CD4-positive, alpha-beta T cell treated with Interleukin-1 beta for 1 hour (primary cell): Measurements from ENCODE around the gene FN3K.
A peak's percentile ranks its signal among the peaks of the same experiment; 100 is the strongest.

ENCODE experiments used
- DNase-seq, 2 donors: peaks; one replicate each; pipeline ENCODE4 v3.0.0-alpha.2; 2020 to 2022

Gene FN3K

DNA sequence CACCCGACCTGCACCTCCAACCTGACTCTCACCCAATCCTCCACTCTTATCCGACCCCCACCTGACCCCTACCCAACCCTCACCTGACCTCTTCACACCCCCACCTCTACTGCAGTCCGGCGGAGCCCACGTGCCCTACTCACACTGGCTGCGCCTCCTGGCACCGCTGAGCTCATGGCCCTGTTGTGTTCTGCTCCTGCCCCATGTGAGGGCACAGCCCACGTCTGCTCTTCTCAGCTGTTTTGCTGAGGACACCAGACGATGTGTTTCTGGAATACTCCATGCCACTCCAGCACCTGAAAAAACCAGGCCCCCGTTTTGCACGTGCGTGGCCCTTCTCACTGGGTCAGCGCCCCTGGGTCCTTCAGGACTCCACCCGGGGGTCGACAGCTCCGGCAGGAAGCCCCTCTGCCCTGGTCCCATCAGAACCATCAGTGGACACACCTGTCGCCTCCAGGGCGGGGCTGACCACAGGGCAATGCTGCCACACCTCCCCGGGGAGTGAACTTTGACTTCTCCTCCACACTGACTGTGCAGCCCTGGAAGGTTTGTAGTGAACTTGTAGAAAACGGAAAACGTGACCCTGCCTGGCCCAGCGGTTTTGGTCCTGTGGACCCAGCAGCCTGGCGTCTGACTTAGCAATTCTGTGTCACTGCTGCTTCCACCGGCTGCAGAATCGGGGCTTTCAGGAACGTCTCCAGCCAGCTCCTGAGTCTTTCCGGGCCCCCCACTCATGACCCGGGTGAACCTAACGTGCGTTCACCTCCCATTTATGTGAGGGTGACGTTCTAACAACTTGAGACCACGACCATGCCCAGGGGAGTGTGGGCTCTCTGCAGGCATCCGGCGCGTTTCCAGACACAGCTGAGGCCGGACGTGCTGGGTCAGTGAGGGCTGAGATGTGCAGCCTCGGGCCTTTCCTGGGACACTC lies 31.2 kb upstream of the FN3K start:
- no peak for DNase-seq

DNA sequence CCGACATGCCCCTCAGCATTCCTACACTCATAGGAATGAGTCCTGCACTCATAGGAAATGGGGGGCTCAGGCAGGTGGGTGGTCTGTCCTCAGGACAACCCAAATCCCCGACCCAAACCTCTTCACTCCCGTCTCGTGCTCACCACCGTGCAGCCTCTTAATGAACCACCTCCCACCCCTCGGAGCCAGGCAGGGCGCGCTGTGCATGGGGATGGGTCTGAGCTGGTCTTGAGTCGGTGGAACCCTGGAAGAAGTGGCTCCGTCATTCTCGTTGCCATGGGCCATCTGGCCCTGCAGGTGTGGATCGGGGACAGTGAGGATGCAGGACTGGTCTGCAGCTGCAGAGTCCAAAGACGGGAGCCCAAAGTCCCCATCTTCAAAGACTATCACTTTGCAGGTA lies 30.5 kb upstream of the FN3K start:
- no peak for DNase-seq

DNA sequence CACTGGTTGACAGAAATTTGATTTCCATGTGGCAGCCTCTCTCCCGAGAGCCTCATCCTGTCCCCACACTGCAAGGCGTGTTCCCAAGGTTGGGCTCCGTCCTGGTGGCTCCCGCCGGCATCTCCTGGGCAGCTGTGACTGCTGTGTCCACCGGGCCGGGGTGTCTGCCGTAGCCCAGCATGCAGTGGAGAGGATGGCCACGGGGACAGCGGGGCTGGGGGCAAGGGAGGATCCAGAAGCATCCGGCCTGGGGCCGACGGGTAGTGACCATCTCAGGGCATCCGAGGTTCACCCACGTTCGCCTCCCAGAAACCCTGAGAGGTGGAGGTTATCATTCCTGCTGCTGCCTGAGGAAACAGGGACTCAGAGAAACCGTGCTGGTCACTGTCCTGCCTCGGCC lies 29.7 kb upstream of the FN3K start:
- no peak for DNase-seq

DNA sequence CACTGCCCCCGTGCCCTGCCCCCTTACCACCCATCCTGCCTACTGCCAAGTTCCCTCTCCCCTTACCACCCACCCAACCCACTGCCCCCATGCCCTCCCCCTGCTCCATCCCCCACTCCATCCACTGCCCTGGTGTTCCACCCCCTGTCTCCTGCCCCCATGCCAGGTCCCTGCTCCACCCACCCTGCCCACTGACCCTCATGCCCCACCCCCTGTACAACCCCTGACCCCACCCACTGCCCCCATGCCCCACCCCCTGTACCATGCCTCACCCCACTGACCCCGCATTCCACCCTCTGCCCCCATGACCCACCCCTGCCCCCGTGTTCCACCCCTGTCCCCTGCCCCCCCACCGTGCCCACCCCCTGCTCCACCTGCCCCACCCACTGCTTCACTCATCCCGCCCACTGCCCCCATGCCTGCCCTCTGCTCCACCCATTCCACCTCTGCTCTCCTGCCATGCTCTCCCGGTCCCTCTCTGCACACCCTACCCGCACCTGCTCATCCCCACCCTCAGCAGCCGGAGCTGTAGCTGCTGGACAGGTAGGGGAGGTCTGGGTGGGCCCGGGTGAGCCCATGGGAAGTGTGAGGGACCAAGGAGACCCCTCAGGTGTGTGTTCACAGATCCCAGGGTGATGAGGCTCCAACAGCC lies 26.3 kb upstream of the FN3K start:
- DNase-seq: no peak

DNA sequence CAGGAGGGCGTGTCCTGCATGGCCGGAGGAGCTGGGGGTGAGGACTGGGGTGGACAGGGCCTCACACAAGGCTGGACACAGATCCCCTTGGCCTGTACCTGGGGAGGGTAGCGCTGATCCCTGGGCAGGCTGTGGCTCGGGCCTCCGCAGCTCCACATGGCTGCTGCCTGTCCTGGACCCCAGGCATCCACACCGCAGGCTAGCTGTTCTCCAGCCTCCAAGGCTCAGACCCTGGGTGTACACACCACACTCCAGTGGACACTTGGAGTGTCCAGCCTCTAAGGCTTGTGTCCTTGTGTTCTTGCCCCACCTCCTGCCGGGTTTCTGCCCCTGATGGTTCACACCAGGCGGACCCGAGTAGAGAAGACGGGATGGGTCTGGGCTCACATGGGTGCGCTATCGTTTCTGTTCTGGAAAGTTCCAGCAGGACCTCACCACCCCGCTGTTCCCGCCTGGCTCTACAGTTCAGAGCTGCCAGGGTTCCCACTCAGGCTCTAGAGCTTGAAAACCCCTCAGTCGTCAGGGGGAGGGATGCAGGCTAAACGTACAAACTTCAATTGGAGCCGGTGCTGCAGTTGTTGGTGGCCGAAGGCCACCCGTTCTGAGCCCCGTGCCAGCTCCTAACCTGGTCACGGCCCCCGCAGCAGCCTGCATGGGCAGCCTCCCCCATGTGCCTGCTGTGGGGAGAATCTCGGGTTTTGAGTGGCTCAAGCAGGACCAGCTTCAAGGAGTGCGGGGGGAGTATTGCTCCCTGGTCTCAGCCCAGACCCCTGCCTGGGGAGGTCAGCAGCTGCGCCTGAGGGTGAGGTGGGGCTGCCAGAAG lies 25.5 kb upstream of the FN3K start:
- no peak for DNase-seq

DNA sequence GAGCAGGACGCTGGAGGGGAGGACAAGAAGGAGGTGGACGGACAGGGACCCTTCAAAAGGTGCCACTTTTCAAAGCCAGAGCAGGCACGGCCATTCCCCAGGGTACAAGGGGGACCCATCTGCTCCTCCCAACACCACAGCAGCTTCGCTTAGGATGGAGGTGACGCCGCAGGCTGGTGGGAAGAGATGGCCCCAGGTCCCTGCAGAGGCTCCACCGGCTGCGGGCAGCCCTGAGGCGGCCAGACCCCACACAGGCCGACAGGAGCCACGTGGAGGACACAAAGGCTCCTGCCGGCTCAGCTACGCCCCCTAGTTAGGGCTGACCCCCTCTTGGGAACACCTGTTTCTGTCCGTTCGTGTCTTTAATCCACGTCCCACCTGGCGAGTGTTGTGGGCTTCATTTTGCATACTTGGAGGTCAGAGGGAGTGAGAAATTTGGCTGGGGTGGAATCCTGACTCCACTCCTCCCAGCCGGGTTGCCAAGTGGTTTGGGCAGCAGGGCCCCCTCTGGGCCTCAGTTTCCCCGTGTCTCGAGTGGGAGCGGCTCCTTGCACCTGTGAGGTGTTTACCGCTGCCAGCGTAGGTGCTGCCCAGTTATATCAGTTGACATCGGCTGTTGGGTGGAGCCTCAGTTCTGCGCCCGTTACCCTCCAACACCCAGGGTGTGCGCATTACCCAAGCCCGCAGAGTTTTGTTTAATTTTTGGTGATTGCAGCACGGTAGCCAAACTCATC lies 24.7 kb upstream of the FN3K start:
- no peak for DNase-seq

DNA sequence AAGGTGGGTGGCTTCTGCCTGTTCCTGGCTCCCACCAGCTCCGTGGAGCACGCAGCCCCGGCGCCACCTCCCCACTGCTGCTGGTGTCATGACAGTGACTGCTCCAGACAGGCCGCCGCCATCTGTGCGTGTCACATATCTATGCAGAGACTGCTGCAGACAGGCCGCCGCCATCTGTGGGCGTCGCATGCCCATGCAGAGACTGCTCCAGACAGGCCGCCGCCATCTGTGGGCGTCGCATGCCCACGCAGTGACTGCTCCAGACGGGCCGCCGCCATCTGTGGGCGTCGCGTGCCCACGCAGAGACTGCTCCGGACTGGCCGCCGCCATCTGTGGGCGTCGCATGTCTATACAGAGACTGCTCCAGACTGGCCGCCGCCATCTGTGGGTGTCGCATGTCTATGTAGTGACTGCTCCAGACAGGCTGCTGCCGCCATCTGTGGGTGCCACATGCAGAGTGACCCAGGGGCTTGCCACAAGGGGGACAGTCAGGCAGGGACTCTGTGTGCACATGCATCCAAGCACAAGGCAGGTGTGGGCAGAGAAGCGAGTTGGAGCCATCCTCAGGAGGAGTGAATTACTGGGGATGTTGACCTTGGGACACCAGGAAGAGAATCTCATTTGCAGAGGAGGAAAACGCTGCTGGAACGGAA lies 22.2 kb upstream of the FN3K start:
- DNase-seq: no peak

DNA sequence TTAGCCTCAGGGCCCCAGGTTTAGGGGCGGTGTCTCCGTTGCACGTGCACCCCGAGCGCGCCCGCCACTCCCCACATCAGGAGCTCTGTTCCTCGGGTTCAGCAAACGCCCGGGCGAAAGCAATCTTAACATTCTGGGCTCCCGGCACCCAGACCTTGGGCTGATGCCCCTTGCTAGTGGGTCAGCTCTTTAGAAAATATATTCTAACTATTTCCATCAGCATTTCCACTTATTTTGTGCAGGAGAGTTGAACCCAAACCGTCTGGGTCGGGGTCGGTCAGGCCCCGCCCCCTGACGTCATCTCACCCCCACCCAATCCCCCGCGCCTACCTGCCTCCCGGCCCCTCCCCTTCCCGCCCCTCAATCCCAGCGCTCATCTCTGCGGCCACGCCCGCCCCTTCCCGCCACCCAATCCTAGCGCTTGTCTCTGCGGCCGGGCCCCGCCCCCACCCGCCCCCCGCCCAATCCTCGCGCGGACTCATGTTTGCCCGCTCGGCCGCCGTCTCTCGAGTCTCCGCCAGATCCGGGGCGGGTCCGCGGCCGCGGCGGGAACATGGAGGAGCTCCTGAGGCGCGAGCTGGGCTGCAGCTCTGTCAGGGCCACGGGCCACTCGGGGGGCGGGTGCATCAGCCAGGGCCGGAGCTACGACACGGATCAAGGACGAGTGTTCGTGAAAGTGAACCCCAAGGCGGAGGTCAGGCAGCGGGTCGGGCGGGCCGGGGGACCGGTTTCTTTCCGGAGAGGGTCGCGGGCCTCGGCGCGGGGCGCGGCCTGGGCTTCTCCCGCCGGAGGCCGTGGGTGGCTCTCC lies 19.0 kb upstream of the FN3K start, which contains the start of gene FN3KRP:
Gene FN3KRP (plus strand): TSS at position 504 of the 808 bp plus-strand sequence. CDS start 50 bp downstream, at position 554.
- DNase-seq: peak; percentile 95

DNA sequence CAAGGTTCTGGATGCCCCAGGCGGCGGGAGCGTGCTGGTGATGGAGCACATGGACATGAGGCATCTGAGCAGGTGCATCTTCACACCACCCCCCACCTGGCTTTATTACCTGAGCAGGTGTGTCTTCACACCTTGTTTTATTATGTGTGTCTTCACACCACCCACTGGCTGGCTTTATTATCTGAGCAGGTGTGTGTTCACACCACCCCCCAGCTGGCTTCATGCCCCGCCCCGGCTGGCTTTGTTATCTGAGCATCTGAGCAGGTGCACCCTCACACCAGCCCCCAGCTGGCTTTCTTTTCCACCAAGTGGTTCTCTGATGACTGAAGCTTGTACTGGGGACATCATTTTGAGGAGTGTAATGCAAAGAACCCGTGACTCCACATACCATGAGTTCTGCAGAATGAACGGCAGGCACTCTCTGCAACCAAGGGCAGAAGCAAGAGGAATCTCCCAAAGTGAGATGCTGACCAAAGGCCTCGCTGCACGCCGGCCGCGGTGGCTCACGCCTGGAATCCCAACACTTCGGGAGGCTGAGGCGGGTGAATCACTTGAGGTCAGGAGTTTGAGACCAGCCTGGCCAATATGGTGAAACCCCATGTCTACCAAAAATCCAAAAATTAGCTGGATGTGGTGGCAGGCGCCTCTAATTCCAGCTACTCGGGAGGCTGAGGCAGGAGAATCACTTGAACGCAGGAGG lies 16.3 kb upstream of the FN3K start:
- no peak for DNase-seq

DNA sequence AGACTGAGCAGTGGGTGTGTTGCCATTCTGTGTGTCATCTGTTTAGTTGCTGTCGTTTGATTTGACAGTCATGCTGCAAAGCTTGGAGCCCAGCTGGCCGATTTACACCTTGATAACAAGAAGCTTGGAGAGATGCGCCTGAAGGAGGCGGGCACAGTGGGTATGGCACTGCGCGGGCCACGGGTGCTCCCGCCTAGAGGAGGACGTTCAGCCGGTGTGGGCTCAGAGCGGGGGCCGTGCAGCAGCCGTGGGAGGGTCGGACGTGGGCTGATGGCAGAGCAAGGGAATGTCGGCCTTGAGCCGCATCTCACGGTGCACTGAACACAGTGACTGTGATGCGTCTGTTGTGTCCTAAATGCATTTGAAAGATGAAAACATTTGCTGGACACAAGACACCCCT lies 15.2 kb upstream of the FN3K start:
- DNase-seq: no peak

DNA sequence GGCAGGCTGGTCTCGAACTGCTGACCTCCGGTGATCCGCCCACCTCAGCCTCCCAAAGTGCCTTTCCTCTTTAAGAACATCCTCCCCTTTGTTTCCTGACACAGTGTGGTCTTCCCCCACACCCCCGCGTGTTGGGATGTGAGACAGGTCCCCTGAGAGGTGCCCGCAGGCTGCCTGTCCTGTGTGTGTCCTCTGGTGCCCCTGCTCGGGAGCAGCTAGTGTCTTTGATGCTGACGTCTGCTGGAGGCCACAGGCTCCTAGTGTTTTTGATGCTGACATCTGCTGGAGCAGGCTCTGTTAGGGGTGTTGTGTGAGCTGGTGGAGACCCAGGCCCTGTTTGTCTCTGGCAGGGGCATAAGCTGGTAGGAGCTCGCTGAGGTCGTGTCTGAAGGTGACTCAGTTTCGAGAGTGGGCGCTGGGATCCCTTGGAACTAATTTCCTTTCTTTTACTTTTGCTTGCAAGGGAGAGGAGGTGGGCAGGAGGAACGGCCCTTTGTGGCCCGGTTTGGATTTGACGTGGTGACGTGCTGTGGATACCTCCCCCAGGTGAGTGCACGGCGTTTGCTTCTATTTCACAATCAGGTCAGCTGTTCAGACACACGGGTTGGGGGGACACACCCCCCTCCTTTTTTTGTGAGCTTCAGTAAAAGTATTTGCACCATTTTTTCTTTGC lies 12.9 kb upstream of the FN3K start:
- no peak for DNase-seq

DNA sequence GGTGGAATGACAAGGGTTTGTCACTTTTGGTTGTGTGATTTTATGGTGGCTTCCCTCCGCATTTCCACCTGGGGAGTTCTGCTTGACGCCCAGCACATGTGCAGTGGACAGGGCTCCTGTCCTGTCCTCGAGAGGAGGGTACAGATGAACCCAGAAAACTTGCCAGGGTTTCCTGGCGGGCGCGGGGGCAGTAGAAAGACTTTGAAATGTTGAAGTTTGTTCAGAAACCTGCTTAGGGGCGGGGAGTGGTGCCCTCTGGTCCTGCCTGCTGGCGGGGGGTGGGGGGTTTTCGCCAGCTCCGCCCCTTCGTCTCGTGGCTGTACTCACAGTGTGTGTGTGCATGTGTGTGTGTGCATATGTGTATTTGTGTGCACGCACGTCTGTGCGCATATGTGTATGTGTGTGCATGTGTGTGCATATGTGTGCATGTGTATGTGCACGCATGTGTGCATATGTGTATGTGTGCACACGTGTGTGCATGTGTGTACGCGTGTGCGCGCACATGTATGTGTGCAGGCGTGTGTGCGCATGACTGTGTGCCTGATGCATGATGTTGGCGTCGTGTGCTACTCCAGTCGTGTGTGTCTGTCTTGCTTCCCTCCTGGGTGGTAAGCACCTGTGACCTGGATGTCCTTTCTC lies 12.1 kb upstream of the FN3K start:
- no peak for DNase-seq

DNA sequence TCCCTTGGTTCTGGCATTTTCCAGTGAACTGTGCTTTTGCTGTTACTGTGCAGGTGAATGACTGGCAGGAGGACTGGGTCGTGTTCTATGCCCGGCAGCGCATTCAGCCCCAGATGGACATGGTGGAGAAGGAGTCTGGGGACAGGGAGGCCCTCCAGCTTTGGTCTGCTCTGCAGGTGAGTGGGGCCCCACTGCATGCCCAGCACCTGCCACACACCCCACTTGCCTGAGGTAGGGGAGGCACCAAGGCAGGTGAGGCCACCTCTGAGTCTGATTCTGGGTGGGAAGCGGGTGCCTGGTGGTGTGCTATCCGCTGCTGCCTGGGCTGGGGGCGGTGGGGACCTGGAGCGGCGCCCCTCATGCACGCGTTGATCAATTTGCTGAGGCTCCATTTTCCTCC lies 9.0 kb upstream of the FN3K start:
- DNase-seq: no peak

DNA sequence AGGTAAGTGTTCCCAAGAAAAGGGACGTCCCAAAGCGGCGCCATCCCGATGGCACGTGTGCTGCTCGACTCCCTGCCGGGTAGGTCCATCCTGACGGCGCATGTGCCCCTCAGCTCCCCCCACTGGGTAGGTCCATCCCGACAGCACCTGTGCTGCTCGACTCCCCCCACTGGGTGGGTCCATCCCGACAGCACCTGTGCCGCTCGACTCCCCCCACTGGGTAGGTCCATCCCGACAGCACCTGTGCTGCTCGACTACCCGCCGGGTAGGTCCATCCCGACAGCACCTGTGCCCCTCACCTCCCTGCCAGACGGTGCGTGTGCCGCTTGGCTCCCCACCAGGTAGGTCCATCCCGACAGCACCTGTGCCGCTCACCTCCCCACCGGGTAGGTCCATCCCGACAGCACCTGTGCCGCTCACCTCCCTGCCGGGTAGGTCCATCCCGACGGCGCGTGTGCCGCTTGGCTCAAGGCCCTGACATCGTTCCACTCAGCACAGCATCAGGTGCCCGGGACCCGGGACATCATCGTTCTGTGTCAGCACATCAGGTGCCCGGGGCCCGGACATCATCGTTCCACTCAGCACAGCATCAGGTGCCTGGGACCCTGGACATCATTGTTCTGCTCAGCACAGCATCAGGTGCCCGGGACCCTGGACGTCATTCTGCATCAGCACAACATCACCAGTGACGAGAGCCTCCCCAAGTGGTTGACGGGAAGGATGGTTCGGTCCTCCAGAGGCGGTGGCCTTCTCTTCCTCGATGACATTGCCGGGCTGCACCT lies 5.7 kb upstream of the FN3K start:
- no peak for DNase-seq

DNA sequence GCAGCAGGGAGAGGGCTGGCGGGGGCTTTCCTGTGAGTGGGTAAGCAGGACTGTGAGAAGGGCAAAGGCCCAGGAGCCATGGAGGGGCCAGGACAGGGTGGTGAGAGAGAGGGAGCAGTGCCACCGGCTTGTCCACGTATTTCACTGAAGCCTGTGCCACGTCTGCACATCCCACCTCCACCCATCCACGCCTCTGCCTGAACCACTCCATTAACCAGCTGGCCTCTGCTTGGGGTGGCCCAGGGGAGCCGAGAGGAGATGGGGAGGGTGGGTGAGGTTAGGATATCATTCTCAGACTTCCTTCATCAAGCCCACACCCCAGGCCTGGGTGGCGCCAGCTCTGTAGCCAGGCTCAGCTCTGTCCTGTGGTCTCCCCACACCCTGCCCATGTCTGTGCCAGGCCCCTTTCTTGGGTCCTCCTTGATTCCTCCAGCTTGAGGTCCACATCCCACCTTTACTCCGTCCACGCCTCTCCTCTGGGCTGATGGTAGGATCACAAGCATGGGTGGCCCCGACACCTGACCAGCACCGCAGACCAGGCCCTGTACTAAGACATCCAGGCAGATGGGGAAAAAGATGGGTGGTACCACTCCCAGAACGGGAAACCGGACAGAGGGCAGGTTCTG lies 3.2 kb upstream of the FN3K start:
- no peak for DNase-seq

DNA sequence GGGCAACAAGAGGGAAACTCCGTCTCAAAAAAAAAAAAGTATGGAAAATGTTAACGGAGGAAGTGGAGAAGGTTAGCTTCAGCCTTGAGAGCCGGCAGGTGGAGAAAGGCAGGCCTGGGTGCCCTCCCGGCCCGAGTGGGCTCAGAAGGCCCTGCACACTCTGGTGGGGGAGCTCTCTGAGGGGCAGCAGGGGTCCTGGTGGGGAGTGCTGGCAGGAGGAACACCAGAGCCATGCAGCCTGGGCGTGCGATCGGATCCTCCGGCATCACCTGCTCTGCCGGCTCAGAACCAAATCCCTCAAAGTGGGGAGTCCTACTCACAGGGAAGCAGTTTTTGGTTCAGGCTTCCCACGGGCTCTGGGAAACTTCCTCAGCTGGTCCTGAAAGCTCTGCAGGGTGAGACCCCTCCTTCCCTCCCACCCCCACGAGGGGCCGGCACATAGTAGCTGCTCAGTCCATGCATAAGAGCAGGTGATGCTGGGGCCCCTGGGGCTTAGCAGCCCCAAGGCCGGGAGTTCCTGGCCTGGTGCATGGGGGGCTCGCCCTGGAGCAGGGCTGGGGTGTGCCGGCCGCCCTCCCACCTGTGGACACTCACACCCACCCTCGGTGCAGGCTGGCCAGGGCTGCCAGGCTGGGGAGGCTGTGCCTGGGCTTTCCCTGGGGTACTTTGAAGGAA lies 1.2 kb downstream of the FN3K start:
- DNase-seq: no peak
